Breast epithelium (tissue), 3 donors: ENCODE results near the gene RELA.

Experiments
- POLR2A ChIP-seq: fragments of 450-650 bp; IDR thresholded peaks from one replicate; pipeline ENCODE4 v1.6.1; 2016; ENCODE audit warnings: antibody characterized with exemption, mild to moderate bottlenecking, moderate library complexity
- TF ChIP-seq, protein P1 (sequence below), 3 donors: fragments of 450-650 bp; IDR thresholded peaks; one replicate each; pipeline ENCODE4 v1.5.1; 2016 to 2017; ENCODE audit warnings: antibody characterized with exemption in 3 of 3, mild to moderate bottlenecking in 3 of 3, moderate library complexity in 3 of 3

DNA sequence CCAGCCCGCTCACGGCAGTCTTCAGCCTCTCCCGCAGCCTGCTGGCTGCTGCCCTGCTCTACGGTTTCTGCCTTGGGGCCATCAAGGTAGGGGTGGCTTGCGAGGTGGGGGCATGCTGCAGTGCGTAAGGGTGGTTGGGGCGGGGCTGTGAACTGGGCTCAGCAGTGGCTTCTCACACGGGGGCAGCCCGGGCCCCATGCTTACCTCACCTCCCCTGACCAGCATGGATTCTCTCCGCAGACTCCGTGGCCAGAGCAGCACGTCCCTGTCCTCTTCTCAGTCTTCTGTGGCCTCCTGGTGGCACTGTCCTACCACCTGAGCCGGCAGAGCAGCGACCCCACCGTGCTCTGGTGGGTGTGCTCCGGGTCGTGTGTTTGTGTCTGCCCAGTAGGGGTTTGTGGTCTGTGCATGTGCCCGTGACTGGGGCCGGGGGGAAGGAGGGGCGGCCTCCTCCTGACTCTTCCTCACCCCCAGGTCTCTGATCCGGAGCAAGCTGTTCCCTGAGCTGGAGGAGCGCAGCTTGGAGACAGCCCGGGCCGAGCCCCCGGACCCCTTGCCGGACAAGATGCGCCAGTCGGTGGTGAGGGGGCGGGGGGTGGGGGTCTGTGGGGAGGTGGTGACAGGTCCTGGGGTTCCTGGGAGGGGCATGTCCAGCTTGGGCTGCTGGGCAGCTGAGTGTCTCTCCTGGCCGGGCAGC is 37.6 kb downstream of the RELA start:
- TF ChIP-seq, protein P1, sequence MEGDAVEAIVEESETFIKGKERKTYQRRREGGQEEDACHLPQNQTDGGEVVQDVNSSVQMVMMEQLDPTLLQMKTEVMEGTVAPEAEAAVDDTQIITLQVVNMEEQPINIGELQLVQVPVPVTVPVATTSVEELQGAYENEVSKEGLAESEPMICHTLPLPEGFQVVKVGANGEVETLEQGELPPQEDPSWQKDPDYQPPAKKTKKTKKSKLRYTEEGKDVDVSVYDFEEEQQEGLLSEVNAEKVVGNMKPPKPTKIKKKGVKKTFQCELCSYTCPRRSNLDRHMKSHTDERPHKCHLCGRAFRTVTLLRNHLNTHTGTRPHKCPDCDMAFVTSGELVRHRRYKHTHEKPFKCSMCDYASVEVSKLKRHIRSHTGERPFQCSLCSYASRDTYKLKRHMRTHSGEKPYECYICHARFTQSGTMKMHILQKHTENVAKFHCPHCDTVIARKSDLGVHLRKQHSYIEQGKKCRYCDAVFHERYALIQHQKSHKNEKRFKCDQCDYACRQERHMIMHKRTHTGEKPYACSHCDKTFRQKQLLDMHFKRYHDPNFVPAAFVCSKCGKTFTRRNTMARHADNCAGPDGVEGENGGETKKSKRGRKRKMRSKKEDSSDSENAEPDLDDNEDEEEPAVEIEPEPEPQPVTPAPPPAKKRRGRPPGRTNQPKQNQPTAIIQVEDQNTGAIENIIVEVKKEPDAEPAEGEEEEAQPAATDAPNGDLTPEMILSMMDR (IDR thresholded peaks at IDR 0.05) = no peak
- TF ChIP-seq POLR2A = no peak
